ENCODE measurements around the gene CDC42EP1. TPM values are rescaled to one million over a fixed set of nuclear protein-coding genes. Genes with fewer than 3 reads are reported as not detected.

CDC42EP1 gene
- total and polyA plus RNA-seq, 2 donors (not counting 1 experiment from before 2014, with no cell fraction given), result 0.22 TPM; not detected in 1

DNA sequence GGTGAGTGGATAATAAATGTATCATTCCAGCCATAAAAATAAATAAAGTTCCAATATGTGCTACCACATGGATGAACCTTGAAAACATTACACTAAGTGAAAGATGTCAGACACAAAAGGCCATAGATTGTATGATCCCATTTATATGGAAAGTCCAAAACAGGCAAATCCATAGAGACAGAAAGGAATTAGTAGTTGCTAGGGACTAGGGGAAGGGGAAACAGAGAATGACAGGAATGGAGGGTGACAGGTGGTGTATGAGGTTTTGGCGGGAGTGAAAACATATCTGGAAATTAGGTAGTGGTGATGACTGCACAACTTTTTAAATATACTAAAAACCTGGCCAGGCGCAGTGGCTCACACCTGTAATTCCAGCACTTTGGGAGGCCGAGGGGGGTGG lies 25.8 kb upstream of the CDC42EP1 start:
- Mint-ChIP-seq H3K4me3 (no peak overlapping the region), H3K27ac (no peak overlapping the region)
- no peak overlapping the region for H3K4me2 ChIP-seq (replicated peaks; ENCODE audit: low read depth, low read length, poor library complexity, severe bottlenecking)

DNA sequence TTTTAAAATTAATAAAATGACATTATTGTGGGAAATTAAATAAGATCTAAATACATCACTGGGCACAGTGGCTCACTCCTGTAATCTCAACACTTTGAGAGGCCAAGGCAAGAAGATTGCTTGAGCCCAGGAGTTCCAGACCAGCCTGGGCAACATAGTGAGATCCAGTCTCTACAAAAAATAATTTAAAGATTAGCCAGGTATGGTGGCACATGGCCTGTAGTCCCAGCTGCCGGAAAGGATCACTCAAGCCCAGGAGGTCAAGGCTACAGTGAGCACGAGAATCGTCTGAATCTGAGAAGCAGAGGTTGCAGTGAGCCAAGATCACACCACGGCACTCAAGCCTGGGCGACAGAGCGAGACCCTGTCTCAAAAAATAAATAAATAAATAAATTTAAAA lies 25.1 kb upstream of the CDC42EP1 start:
- Histone ChIP-seq H3K36me3 (replicated peaks in 1 of 2; ENCODE audit: control extremely low read depth in 1 of 2, control insufficient read depth in 1 of 2, extremely low read depth in 1 of 2, insufficient read depth in 2 of 2, low read length in 1 of 2) (no peaks in the 10 kb centered on the region), H3K79me2 (ENCODE audit: control insufficient read depth, insufficient read depth, low read length) (no peaks in the 10 kb centered on the region), H3K9me3 (ENCODE audit: control extremely low read depth in 1 of 3, control insufficient read depth in 2 of 3, insufficient read depth in 1 of 3, low read length in 2 of 3) (no peaks in the 10 kb centered on the region), H3K4me2 (replicated peaks; ENCODE audit: low read depth, low read length, poor library complexity, severe bottlenecking) (no peak overlapping the region), H4K20me1 (ENCODE audit: control insufficient read depth, insufficient read depth, low read length, poor library complexity, severe bottlenecking) (no peaks in the 10 kb centered on the region), H3K9ac (ENCODE audit: low read length) (no peak overlapping the region), H3K27ac (ENCODE audit: low read length in 2 of 2) (no peak overlapping the region), H3K27me3 (replicated peaks in 1 of 4; ENCODE audit: control extremely low read depth in 1 of 4, control insufficient read depth in 3 of 4, insufficient read depth in 4 of 4, low read length in 3 of 4) (peaks cover 0 to under 1% (median 0%) of the 10 kb centered on the region in 4 experiments), H3K4me1 (ENCODE audit: control insufficient read depth in 2 of 2, insufficient read depth in 2 of 2, low read length in 2 of 2) (peaks cover 17 to 21% of the 10 kb centered on the region in 2 donors), H3K4me3 (ENCODE audit: control extremely low read depth in 1 of 5, extremely low read depth in 1 of 5, insufficient read depth in 1 of 5, low read depth in 2 of 5, low read length in 4 of 5) (no peak overlapping the region), H2AFZ (ENCODE audit: insufficient read depth, low read depth, low read length, poor library complexity, severe bottlenecking) (no peak overlapping the region)
- H3K9me3 Mint-ChIP-seq (ENCODE audit: insufficient read depth), result no peaks in the 10 kb centered on the region
- 74% methylated on average over 3 of the region's 6 CpGs for WGBS (ENCODE audit: insufficient coverage)
- H3K4me3 Mint-ChIP-seq, result no peak overlapping the region
- POLR2A ChIA-PET, result no interaction called here
- TF ChIP-seq, protein P1, sequence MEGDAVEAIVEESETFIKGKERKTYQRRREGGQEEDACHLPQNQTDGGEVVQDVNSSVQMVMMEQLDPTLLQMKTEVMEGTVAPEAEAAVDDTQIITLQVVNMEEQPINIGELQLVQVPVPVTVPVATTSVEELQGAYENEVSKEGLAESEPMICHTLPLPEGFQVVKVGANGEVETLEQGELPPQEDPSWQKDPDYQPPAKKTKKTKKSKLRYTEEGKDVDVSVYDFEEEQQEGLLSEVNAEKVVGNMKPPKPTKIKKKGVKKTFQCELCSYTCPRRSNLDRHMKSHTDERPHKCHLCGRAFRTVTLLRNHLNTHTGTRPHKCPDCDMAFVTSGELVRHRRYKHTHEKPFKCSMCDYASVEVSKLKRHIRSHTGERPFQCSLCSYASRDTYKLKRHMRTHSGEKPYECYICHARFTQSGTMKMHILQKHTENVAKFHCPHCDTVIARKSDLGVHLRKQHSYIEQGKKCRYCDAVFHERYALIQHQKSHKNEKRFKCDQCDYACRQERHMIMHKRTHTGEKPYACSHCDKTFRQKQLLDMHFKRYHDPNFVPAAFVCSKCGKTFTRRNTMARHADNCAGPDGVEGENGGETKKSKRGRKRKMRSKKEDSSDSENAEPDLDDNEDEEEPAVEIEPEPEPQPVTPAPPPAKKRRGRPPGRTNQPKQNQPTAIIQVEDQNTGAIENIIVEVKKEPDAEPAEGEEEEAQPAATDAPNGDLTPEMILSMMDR (IDR thresholded peaks at IDR 0.05), result no peak
- no peak for TF ChIP-seq EZH2 (IDR thresholded peaks at IDR 0.05; ENCODE audit: borderline replicate concordance, insufficient read depth, low read depth, low read length, poor library complexity, severe bottlenecking)
- H3K27ac Mint-ChIP-seq, result no peak overlapping the region
- CTCF ChIA-PET, result no interaction called here
- DNase-seq, result no peak
- peaks cover 13% of the 10 kb centered on the region for H3K27me3 Mint-ChIP-seq
- peaks cover 19% of the 10 kb centered on the region for H3K4me1 Mint-ChIP-seq
- intact Hi-C loops (cut with micrococcal nuclease), result no loop called here
- no peak for ATAC-seq (ENCODE audit: low read depth)

More for the DNA sequence above, 25.8 kb upstream of the CDC42EP1 start:
- no peak overlapping the region for H3K27ac ChIP-seq (ENCODE audit: low read length in 2 of 2)
- Mint-ChIP-seq H3K9me3 (ENCODE audit: insufficient read depth) (no peaks in the 10 kb centered on the region), H3K27me3 (peaks cover 17% of the 10 kb centered on the region), H3K4me1 (peaks cover 19% of the 10 kb centered on the region)
- H3K9ac ChIP-seq (ENCODE audit: low read length), result no peak overlapping the region
- H3K9me3 ChIP-seq (ENCODE audit: control extremely low read depth in 1 of 3, control insufficient read depth in 2 of 3, insufficient read depth in 1 of 3, low read length in 2 of 3), result no peaks in the 10 kb centered on the region
- H3K4me1 ChIP-seq (ENCODE audit: control insufficient read depth in 2 of 2, insufficient read depth in 2 of 2, low read length in 2 of 2), result peaks cover 17 to 21% of the 10 kb centered on the region in 2 donors
- H3K4me3 ChIP-seq (ENCODE audit: control extremely low read depth in 1 of 5, extremely low read depth in 1 of 5, insufficient read depth in 1 of 5, low read depth in 2 of 5, low read length in 4 of 5), result no peak overlapping the region
- H3K27me3 ChIP-seq (replicated peaks in 1 of 4; ENCODE audit: control extremely low read depth in 1 of 4, control insufficient read depth in 3 of 4, insufficient read depth in 4 of 4, low read length in 3 of 4), result no peaks in the 10 kb centered on the region
- no peaks in the 10 kb centered on the region for H4K20me1 ChIP-seq (ENCODE audit: control insufficient read depth, insufficient read depth, low read length, poor library complexity, severe bottlenecking)
- no peaks in the 10 kb centered on the region for H3K79me2 ChIP-seq (ENCODE audit: control insufficient read depth, insufficient read depth, low read length)
- TF ChIP-seq EZH2 (IDR thresholded peaks at IDR 0.05; ENCODE audit: borderline replicate concordance, insufficient read depth, low read depth, low read length, poor library complexity, severe bottlenecking), result no peak
- TF ChIP-seq, protein P1 (IDR thresholded peaks at IDR 0.05), result no peak
- ATAC-seq (ENCODE audit: low read depth), result no peak
- CTCF ChIA-PET, result interaction anchor here (0.6 to 1.7 kb wide), 2 partner anchors 32 to 227 kb away, joined by 3 to 6 read pairs; no protein-coding TSS in a partner anchor
- intact Hi-C loops (cut with micrococcal nuclease), result no loop called here
- no CpG with 5 or more reads among the region's 3 CpGs for WGBS (ENCODE audit: insufficient coverage)
- no peak for DNase-seq
- H2AFZ ChIP-seq (ENCODE audit: insufficient read depth, low read depth, low read length, poor library complexity, severe bottlenecking), result no peak overlapping the region
- POLR2A ChIA-PET, result no interaction called here
- no peaks in the 10 kb centered on the region for H3K36me3 ChIP-seq (replicated peaks in 1 of 2; ENCODE audit: control extremely low read depth in 1 of 2, control insufficient read depth in 1 of 2, extremely low read depth in 1 of 2, insufficient read depth in 2 of 2, low read length in 1 of 2)
